Measurements from ENCODE around the gene VRTN. TPM values are rescaled to one million over a fixed set of nuclear protein-coding genes. Genes with fewer than 3 reads are reported as not detected.

VRTN gene
- total and polyA plus RNA-seq, 4 donors: not detected

DNA sequence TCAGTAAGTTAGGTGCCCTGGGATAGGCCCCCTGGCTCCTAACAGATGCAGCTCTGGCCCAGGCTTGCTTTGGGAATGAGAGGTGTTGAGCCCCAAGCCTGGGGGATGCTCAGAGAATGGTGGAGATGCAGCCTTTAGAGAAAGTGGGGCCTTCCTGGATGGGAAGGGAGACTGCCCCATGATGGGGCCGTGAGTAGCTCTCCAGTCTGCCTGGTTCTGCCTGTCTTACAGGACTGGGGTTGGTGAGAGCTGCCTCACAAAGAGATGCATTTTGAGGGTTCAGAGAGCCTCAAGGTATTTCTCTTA lies 523 bp upstream of the VRTN start:
- no peaks in the 10 kb centered on the region for H3K4me1 ChIP-seq (ENCODE audit: control insufficient read depth, insufficient read depth, low read length)
- DNase-seq (ENCODE audit: low read depth in 4 of 6, low spot score in 6 of 6): no peak
- H3K27me3 ChIP-seq (ENCODE audit: control insufficient read depth, insufficient read depth, low read length): peaks cover 8% of the 10 kb centered on the region
- no peak overlapping the region for H3K4me3 ChIP-seq (ENCODE audit: low read depth, low read length)
- 56% methylated on average over 1 of the region's 1 CpG for WGBS (ENCODE audit: insufficient coverage)
- no peaks in the 10 kb centered on the region for H3K36me3 ChIP-seq (ENCODE audit: control insufficient read depth, insufficient read depth, low read length)
- H3K9me3 ChIP-seq (ENCODE audit: control insufficient read depth, insufficient read depth, low read length): no peaks in the 10 kb centered on the region
- no peak overlapping the region for H3K27ac ChIP-seq (ENCODE audit: low read depth, low read length)

DNA sequence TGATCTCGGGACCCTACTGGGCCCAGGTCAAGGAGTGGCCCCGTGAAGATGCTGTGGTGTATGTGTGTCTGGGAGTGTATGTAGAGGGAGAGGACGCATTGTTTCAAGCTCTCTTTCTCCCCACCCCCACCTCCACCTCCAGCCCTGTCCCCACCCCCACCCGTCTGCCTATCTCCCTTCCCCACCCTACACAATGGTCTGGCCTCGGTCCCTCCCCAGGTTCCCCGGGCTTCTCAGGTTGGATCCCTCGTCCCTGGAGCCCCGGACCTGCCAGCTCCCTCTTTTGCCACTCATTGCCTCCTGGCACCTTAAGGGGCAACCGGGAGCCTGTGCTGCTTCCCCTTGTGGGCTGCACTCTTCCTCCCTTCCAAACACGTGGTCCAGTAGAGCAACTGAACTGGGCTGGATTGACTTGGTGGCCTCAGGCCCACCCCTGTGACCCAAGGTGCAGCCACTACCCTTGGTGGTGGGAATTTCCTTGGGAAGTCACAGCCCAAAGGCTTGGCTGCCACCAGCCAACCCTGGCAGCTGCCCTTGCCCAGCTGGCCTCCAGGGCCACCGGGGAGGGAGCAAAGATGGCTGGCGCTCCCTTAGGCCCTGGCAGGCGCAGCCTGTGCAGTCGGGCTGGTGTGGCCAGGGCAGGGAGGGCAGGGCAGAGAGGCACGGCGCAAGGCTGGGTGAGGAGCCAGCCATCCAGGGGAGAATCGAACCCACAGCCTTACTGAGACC lies 628 bp downstream of the VRTN start:
- 49% methylated on average over 13 of the region's 17 CpGs for WGBS (ENCODE audit: insufficient coverage)
- no peak overlapping the region for H3K4me3 ChIP-seq (ENCODE audit: low read depth, low read length)
- DNase-seq (ENCODE audit: low read depth in 4 of 6, low spot score in 6 of 6): no peak
- no peaks in the 10 kb centered on the region for H3K36me3 ChIP-seq (ENCODE audit: control insufficient read depth, insufficient read depth, low read length)
- no peaks in the 10 kb centered on the region for H3K4me1 ChIP-seq (ENCODE audit: control insufficient read depth, insufficient read depth, low read length)
- H3K27me3 ChIP-seq (ENCODE audit: control insufficient read depth, insufficient read depth, low read length): peaks cover 8% of the 10 kb centered on the region
- no peak overlapping the region for H3K27ac ChIP-seq (ENCODE audit: low read depth, low read length)
- H3K9me3 ChIP-seq (ENCODE audit: control insufficient read depth, insufficient read depth, low read length): no peaks in the 10 kb centered on the region

DNA sequence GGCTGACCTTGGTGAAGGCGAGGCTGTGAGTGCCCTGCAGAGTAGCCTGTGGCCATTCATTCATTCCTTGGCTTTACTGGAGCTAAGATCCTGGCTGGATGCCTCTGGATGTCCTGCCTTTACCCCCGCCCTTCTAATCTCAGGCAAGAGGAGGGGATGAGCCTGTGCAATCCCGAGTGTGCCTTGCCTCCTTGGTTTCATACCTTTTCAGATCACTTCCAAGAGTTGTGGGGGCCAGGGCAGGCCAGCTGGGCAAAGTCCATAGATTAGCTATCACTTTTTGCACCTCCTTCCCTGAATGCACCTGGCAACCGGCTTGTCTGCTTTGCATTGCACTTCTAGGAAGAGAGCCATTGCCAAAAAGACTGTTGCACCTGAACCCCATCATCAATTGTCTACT lies 1.5 kb downstream of the VRTN start:
- peaks cover 8% of the 10 kb centered on the region for H3K27me3 ChIP-seq (ENCODE audit: control insufficient read depth, insufficient read depth, low read length)
- H3K27ac ChIP-seq (ENCODE audit: low read depth, low read length): no peak overlapping the region
- no peaks in the 10 kb centered on the region for H3K36me3 ChIP-seq (ENCODE audit: control insufficient read depth, insufficient read depth, low read length)
- no peak overlapping the region for H3K4me3 ChIP-seq (ENCODE audit: low read depth, low read length)
- WGBS (ENCODE audit: insufficient coverage): 51% methylated on average over 4 of the region's 4 CpGs
- H3K9me3 ChIP-seq (ENCODE audit: control insufficient read depth, insufficient read depth, low read length): no peaks in the 10 kb centered on the region
- no peaks in the 10 kb centered on the region for H3K4me1 ChIP-seq (ENCODE audit: control insufficient read depth, insufficient read depth, low read length)
- DNase-seq (ENCODE audit: low read depth in 4 of 6, low spot score in 6 of 6): no peak

DNA sequence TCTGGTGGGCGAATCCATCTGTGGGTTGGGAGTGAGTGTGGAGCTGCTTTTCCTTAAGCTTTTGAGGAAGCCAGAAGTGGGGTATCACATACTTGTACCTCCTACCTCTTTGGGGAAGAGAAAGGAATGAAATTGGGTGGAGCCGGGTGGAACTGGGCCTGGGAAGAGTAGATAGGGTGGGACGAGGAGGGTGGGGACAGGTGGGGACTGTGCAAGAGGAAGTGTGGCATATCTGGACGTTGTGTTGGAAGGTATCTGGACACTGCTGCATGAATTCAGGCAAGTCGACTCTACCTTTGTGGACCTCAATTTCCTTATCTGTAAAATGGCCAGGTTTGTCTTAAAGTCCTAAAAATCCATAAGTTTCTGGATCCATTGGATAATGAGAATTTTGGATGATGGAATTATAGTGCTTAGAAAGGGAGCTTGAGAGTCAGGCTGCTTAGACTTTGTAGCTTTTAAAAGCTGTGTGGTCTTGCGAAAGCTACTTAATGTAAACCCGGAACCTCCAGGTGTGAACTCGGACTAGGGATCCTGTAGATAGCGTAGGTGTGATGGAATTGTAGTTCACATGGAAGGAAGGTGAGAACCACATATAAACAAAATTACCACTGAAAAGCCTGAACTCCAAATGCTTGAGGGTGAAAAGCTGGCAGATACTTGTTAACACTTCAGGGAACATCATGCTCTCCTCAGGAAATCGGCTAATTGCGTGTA lies 2.1 kb downstream of the VRTN start:
- 53% methylated on average over 3 of the region's 11 CpGs for WGBS (ENCODE audit: insufficient coverage)

DNA sequence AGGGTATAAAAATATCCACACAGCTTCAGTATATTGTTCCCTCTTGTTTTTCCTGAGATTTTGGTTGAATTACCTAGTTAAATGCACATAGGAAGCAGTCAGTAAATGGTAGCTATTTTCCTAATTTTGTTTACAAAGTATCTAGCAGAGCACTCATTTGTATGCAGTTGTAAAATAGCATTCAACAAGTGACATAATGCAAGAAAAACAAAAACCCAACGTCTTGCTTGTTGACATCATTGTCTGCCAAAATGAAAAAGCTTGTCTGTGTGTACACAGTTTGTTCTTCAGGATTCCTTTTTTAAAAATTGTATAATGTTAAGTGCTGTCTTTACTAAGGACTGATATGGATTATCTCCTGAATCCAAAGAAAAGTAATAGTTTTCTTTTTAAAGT lies 2.7 kb downstream of the VRTN start:
- DNase-seq (ENCODE audit: low read depth in 4 of 6, low spot score in 6 of 6): no peak
- no CpG with 5 or more reads among the region's 1 CpG for WGBS (ENCODE audit: insufficient coverage)
- Histone ChIP-seq H3K9me3 (ENCODE audit: control insufficient read depth, insufficient read depth, low read length) (no peaks in the 10 kb centered on the region), H3K4me1 (ENCODE audit: control insufficient read depth, insufficient read depth, low read length) (no peaks in the 10 kb centered on the region), H3K27ac (ENCODE audit: low read depth, low read length) (no peak overlapping the region), H3K27me3 (ENCODE audit: control insufficient read depth, insufficient read depth, low read length) (peaks cover 8% of the 10 kb centered on the region), H3K4me3 (ENCODE audit: low read depth, low read length) (no peak overlapping the region), H3K36me3 (ENCODE audit: control insufficient read depth, insufficient read depth, low read length) (no peaks in the 10 kb centered on the region)

More for the DNA sequence above, 2.1 kb downstream of the VRTN start:
- H3K9me3 ChIP-seq (ENCODE audit: control insufficient read depth, insufficient read depth, low read length): no peaks in the 10 kb centered on the region
- H3K4me1 ChIP-seq (ENCODE audit: control insufficient read depth, insufficient read depth, low read length): no peaks in the 10 kb centered on the region
- H3K27ac ChIP-seq (ENCODE audit: low read depth, low read length): no peak overlapping the region
- H3K36me3 ChIP-seq (ENCODE audit: control insufficient read depth, insufficient read depth, low read length): no peaks in the 10 kb centered on the region
- DNase-seq (ENCODE audit: low read depth in 4 of 6, low spot score in 6 of 6): peak in 1 of 6 donors; percentile 18
- peaks cover 8% of the 10 kb centered on the region for H3K27me3 ChIP-seq (ENCODE audit: control insufficient read depth, insufficient read depth, low read length)
- no peak overlapping the region for H3K4me3 ChIP-seq (ENCODE audit: low read depth, low read length)

DNA sequence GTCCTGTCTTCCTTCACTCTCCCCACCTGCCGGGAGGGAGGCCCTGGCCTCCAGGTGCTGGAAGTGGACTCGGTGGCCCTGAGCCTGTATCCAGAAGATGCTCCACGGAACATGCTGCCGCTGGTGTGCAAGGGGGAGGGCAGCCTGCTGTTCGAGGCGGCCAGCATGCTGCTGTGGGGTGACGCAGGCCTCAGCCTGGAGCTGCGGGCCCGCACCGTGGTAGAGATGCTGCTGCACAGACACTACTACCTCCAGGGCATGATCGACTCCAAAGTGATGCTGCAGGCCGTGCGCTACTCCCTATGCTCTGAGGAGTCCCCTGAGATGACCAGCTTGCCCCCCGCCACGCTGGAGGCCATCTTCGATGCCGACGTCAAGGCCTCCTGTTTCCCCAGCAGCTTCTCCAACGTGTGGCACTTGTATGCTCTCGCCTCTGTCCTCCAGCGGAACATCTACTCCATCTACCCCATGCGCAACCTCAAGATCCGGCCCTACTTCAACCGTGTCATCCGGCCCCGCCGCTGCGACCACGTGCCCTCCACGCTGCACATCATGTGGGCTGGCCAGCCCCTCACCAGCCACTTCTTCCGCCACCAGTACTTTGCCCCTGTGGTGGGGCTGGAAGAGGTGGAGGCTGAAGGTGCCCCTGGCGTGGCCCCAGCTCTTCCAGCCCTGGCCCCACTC lies 8.8 kb downstream of the VRTN start:
- 94% methylated on average over 25 of the region's 32 CpGs for WGBS (ENCODE audit: insufficient coverage)
- H3K36me3 ChIP-seq (ENCODE audit: control insufficient read depth, insufficient read depth, low read length): no peaks in the 10 kb centered on the region
- no peak overlapping the region for H3K27ac ChIP-seq (ENCODE audit: low read depth, low read length)
- DNase-seq (ENCODE audit: low read depth in 4 of 6, low spot score in 6 of 6): no peak
- no peak overlapping the region for H3K4me3 ChIP-seq (ENCODE audit: low read depth, low read length)
- H3K9me3 ChIP-seq (ENCODE audit: control insufficient read depth, insufficient read depth, low read length): no peaks in the 10 kb centered on the region
- H3K27me3 ChIP-seq (ENCODE audit: control insufficient read depth, insufficient read depth, low read length): no peaks in the 10 kb centered on the region
- no peaks in the 10 kb centered on the region for H3K4me1 ChIP-seq (ENCODE audit: control insufficient read depth, insufficient read depth, low read length)

DNA sequence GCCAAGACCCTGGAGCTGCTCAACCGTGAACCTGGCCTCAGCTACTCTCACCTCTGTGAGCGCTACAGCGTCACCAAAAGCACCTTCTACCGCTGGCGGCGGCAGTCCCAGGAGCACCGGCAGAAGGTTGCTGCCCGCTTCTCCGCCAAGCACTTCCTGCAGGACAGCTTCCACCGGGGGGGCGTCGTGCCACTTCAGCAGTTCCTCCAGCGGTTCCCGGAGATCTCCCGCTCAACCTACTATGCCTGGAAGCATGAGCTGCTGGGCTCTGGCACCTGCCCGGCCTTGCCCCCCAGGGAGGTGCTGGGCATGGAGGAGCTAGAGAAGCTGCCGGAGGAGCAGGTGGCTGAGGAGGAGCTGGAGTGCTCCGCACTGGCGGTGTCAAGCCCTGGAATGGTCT lies 9.3 kb downstream of the VRTN start:
- Histone ChIP-seq H3K27me3 (ENCODE audit: control insufficient read depth, insufficient read depth, low read length) (no peaks in the 10 kb centered on the region), H3K27ac (ENCODE audit: low read depth, low read length) (no peak overlapping the region), H3K4me1 (ENCODE audit: control insufficient read depth, insufficient read depth, low read length) (no peaks in the 10 kb centered on the region), H3K4me3 (ENCODE audit: low read depth, low read length) (no peak overlapping the region), H3K9me3 (ENCODE audit: control insufficient read depth, insufficient read depth, low read length) (no peaks in the 10 kb centered on the region), H3K36me3 (ENCODE audit: control insufficient read depth, insufficient read depth, low read length) (no peaks in the 10 kb centered on the region)
- DNase-seq (ENCODE audit: low read depth in 4 of 6, low spot score in 6 of 6): no peak
- WGBS (ENCODE audit: insufficient coverage): 91% methylated on average over 19 of the region's 19 CpGs

DNA sequence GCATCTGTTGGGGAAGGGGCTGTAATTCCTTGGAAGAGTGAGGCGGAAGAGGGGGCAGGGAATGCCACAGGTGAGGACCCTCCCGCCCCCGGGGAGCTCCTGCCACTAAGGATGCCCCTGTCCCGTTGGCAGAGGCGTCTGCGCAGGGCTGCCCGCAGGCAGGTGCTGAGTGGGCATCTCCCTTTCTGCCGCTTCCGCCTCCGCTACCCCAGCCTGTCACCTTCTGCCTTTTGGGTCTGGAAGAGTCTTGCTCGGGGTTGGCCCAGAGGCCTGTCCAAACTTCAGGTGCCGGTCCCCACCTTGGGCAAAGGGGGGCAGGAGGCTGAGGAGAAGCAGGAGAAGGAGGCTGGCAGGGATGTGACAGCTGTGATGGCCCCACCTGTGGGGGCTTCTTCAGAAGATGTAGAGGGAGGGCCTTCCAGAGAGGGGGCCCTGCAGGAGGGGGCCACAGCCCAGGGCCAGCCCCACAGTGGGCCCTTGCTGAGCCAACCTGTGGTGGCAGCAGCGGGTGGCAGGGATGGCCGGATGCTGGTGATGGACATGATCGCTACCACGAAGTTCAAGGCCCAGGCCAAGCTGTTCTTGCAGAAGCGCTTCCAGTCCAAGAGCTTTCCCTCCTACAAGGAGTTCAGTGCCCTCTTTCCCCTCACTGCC lies 10.0 kb downstream of the VRTN start:
- no peak overlapping the region for H3K4me3 ChIP-seq (ENCODE audit: low read depth, low read length)

DNA sequence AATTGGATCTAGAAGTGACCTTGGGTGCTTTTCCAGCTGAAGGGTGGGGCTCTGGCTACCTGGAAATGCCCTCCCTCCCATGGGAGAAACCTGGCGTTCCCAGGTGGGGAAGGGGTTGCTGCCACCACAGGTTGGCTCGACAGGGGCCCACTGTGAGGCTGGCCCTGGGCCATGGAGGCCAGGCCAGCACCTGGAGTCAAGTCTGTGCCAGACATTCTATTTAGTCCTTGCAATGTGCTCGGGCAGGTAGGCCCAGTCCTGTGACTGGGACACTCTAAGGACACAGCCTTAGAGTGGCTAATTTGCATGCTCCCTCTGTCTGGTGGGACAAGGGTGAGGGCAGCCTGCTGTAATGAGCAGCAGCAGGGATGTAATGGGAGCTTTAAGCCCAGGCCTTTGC lies 11.9 kb downstream of the VRTN start:
- DNase-seq (ENCODE audit: low read depth in 4 of 6, low spot score in 6 of 6): no peak
- no peaks in the 10 kb centered on the region for H3K9me3 ChIP-seq (ENCODE audit: control insufficient read depth, insufficient read depth, low read length)
- no peaks in the 10 kb centered on the region for H3K36me3 ChIP-seq (ENCODE audit: control insufficient read depth, insufficient read depth, low read length)
- no peaks in the 10 kb centered on the region for H3K27me3 ChIP-seq (ENCODE audit: control insufficient read depth, insufficient read depth, low read length)
- no peak overlapping the region for H3K27ac ChIP-seq (ENCODE audit: low read depth, low read length)
- H3K4me1 ChIP-seq (ENCODE audit: control insufficient read depth, insufficient read depth, low read length): peaks cover 9% of the 10 kb centered on the region
- no peak overlapping the region for H3K4me3 ChIP-seq (ENCODE audit: low read depth, low read length)
- WGBS (ENCODE audit: insufficient coverage): 61% methylated on average over 3 of the region's 3 CpGs

More for the DNA sequence above, 10.0 kb downstream of the VRTN start:
- no peaks in the 10 kb centered on the region for H3K9me3 ChIP-seq (ENCODE audit: control insufficient read depth, insufficient read depth, low read length)
- H3K4me1 ChIP-seq (ENCODE audit: control insufficient read depth, insufficient read depth, low read length): no peaks in the 10 kb centered on the region
- no peak overlapping the region for H3K27ac ChIP-seq (ENCODE audit: low read depth, low read length)
- H3K36me3 ChIP-seq (ENCODE audit: control insufficient read depth, insufficient read depth, low read length): no peaks in the 10 kb centered on the region
- no peaks in the 10 kb centered on the region for H3K27me3 ChIP-seq (ENCODE audit: control insufficient read depth, insufficient read depth, low read length)
- 90% methylated on average over 17 of the region's 17 CpGs for WGBS (ENCODE audit: insufficient coverage)
- no peak for DNase-seq (ENCODE audit: low read depth in 4 of 6, low spot score in 6 of 6)
